Measurements from ENCODE around the gene SRPX. TPM values are rescaled to one million over a fixed set of nuclear protein-coding genes. Genes with fewer than 3 reads are reported as not detected.

Gene SRPX
- polyA plus RNA-seq, 5 donors, result 26.7 to 32.8 (median 28.7) TPM

DNA sequence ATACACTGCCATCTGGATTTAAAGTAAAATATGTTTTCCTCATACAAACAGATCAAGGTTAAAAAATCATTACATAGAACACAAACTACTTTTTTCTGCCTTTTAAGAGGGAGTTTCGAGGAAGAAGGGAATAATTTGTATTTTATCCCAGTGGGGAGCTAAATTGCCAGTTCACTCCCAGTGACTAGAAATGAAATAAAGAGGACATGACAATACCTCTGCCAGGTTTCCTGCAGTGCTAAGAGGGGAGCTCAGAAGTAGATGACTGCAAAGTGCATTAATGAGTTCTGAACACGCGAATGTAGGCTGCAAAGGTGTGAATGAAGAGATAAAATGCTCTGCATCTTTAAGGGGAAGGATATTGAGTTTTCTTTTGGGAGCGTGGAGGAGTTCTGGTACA is 69.7 kb downstream of the SRPX start:
- DNase-seq, result no peak

GRCh38 chrX:38149016-38149415 is 71.7 kb downstream of the SRPX start:
- no peak for DNase-seq

GRCh38 chrX:38142610-38143009 is 78.1 kb downstream of the SRPX start:
- no peak for DNase-seq

GRCh38 chrX:38138900-38139299 is 81.8 kb downstream of the SRPX start:
- no peak for DNase-seq

DNA sequence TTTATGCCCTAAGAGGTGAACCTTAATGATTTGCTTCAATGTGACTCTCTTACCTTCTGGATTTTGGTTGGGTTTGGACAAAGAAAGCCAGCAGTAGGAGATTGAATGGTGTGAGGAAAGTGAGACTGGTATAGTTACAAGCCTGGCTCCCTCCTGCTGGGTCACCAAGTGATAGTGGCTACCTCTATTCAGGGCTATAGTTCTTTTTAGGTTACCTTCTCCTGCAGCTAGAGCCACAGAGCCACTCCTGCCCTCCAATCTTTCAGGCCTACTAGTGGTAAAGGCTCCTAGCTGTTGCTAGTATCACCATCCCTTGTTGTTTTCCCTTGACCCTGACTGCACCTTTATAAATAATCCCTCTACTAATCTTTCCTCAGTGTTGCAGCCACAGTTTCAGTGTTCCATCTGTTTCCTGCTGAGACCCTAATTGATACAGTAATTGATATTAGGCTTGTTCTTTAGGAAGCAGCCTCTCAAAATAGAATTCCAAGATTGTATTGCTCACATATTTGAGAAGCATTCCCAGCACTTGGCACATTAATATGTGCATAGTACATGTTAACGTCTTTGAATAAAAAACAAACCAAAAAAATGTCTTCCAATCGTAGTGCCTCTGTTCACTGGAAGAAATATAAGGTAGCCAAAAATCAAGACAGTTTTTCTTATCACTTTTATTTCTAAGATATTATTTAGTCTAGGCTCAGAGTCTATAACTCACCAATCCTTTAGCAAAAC is 82.3 kb downstream of the SRPX start:
- DNase-seq, result no peak

DNA sequence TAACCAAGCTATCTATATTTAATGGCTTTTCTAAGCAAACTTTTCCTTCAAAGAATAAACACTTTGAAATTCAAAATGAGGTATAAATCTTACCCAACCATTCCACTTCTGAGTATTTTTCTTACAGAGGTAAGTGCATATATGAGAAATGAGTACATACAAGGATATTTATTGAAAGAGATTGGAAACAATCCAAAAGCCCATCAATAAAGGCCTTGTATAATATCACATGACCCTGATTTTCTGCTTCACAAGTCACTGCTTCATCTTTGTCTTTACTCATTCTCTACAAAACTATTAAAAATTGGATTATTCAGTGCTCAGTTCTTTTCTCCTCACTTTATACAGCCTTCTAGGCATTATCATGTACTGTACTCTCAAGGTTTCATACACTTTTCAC is 91.3 kb downstream of the SRPX start:
- DNase-seq, result no peak

- no peak for DNase-seq
These were observed 92.7 kb downstream of the SRPX start for GRCh38 chrX:38127961-38128360.

- DNase-seq, result no peak
These were observed 94.5 kb downstream of the SRPX start for GRCh38 chrX:38126179-38126578.

- DNase-seq, result no peak
These were observed 96.7 kb downstream of the SRPX start for GRCh38 chrX:38124000-38124399.

- no peak for DNase-seq
These were observed 103.2 kb downstream of the SRPX start for GRCh38 chrX:38117485-38117884.

DNA sequence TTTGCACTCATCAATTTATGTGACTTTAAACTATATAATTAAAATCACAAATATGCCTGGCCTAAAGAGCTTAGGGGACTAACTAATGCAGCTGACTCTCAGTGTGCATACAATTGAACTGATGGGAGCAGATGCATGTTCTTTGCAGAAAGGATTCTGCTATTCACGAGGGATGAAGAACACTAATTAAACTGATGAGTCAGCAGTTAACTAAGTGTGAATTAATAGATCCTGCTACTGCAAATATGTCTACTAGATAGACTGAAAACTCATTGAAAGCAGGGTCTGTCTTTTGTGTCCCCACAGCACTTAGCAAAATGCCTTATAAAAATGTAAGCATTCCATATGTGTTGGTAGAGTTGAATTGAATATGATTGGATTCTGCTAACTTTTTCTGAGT is 104.0 kb downstream of the SRPX start:
- DNase-seq, result no peak

DNA sequence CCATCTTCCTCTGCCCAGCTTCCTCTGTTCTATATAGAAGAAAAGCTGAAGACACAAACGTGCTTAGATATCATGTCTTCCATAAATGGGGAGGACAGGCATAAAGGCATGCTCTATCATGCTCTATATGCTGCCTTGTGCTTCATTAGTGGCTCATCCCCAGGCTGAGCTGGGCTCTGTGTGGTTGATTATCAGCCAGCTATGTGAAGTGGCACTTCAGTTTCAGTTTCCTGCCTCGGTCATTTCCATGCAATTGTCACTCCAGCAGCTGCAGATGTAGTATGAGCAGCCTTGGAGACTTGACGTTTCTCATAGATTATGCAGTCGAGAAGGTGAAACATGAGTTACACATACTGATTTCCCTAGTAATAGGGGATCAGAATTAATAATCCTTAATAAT is 108.1 kb downstream of the SRPX start:
- DNase-seq, result no peak

GRCh38 chrX:38111196-38111595 is 109.5 kb downstream of the SRPX start:
- DNase-seq, result no peak

GRCh38 chrX:38110231-38110630 is 110.4 kb downstream of the SRPX start:
- DNase-seq, result no peak

- DNase-seq, result no peak
These were observed 111.4 kb downstream of the SRPX start for GRCh38 chrX:38109042-38109898.

- peak in 1 of 2 donors; percentile 4 for DNase-seq
These were observed 112.3 kb downstream of the SRPX start for GRCh38 chrX:38108364-38108763.

DNA sequence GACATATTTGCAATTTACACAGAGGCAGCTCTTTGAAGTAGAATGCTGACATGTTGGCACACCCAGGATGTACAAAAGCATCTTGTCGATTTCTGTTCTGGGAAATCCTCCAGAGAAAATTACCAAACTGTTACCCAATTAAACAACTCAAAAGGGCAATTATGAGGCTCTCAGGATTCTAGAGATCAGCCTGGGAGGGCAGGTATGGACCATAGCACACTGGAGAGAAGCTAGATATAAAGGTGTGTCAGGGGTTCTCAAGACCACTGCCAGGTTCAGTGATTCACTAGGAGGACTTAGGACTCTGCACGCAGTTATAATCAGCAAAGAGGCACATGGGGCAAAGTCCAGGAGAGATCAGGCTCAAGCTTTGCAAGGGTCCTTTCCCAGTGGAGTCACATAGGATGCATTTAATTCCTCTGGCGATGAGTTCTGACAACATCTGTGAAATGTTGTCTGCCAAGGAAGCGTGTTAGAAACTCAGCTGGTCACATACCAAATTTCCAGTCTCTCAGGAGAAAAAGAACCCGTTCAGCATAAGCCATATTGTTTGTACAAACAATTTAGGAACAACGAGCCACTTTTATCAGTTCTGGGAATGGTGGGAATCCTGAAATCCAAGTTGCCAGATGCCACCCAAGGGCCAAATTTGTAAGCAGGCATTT is 113.5 kb downstream of the SRPX start:
- peak; percentile 19 to 32 for DNase-seq

- no peak for DNase-seq
These were observed 115.4 kb downstream of the SRPX start for GRCh38 chrX:38105216-38105725.

DNA sequence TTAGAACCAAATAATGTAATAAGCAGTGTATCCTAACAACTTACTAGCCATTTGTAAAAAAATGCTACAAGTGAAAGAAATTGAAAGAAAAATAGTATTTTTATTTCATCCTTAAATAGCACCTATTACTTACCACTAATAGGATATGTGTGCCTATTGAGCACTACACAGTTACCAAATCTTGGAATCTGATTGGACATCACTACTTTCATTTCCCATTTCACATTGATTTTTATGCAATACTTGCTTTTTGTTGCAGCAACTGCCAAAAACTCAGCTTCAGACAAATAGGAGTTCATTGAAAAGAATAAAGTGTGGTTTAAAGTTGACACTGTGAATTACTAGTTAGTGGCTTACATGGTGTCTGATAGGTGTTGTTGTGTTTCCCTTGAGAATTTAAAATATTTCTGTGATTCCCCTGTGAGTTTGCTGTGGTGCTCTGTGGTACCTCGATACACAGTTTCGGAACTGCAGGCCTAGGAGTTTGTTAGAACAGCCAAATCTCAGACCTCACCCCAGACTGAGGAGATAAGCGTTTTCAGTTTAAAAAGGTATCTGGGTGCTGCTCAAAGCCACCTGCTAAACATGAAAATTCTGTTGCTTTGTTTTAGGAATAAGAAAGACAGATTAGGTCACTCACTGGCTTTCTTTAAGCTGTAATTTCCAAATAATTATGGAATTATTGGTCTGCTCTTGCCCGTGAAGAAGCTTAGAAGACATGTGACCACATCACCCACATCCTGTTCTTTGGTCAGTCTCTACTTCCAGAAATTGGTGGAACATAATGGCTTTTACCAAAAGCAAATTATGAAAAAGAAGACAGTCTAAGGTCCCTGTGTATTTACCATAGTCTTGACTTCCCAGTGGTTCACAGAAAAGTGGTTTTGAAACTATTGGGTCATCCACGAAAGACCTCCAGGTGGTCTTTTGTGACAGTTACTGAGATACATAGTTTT is 116.5 kb downstream of the SRPX start:
- no peak for DNase-seq

- no peak for DNase-seq
These were observed 117.8 kb downstream of the SRPX start for GRCh38 chrX:38102875-38103274.

GRCh38 chrX:38102240-38102639 is 118.4 kb downstream of the SRPX start:
- no peak for DNase-seq
